Colonic mucosa (tissue), 4 donors: ENCODE data around the gene USP9X. TPM values are rescaled to one million over a fixed set of nuclear protein-coding genes. Genes with fewer than 3 reads are reported as not detected.
"Not testable (repeated sequence)": the region's sequence is repeated elsewhere in the genome, so short reads cannot be mapped to it uniquely, and the experiment has no call there.

Experiments used
- DNase-seq: peaks from one replicate; pipeline ENCODE4 v3.0.0-alpha.2; 2020
- H3K27ac ChIP-seq: fragments of 200-600 bp; one replicate; pipeline ENCODE4 v1.8.0; 2021
- H3K27me3 ChIP-seq: fragments of 200-600 bp; one replicate; pipeline ENCODE4 v1.8.0; 2021
- H3K36me3 ChIP-seq: fragments of 200-600 bp; one replicate; pipeline ENCODE4 v1.8.0; 2021
- H3K4me1 ChIP-seq: fragments of 200-600 bp; one replicate; pipeline ENCODE4 v1.8.0; 2021; ENCODE audit warnings: mild to moderate bottlenecking
- H3K4me3 ChIP-seq: fragments of 200-600 bp; one replicate; pipeline ENCODE4 v1.8.0; 2021
- H3K9ac ChIP-seq, 2 donors: one replicate each; pipeline ENCODE4 v1.7.0; 2013; ENCODE audit warnings: control low read depth in 2 of 2, low read depth in 2 of 2, low read length in 2 of 2
- H3K9me3 ChIP-seq: fragments of 200-600 bp; one replicate; pipeline ENCODE4 v1.8.0; 2021
- intact Hi-C: fragments of 100-400 bp; cut with DNase I; formaldehyde crosslinking; loops from one replicate; pipeline ENCODE4 v1.14.1; 2022
- total RNA-seq, 2 donors: library from RNA; stranded (reverse); fragmentation: NEBNext Ultra II Directional in 1 of 2; extraction: Animal tissue kit (Norgen Biotek cat#: 25700) in 1 of 2; gene quantifications; one replicate each; pipeline ENCODE4 v1.2.1, GENCODE V29; 2021
- TF ChIP-seq, protein P1 (sequence below): fragments of 200-600 bp; IDR thresholded peaks from one replicate; pipeline ENCODE4 v1.8.0; 2022; ENCODE audit warnings: antibody characterized with exemption, mild to moderate bottlenecking
- donor health status: healthy.
- donor health status: DM: no; HTN: no; CAD: no.
- donor health status: DM: no; HTN: no; CAD: no.

USP9X gene
- total RNA-seq, 2 donors from 2014 or later = 74.5 to 89.0 TPM

DNA sequence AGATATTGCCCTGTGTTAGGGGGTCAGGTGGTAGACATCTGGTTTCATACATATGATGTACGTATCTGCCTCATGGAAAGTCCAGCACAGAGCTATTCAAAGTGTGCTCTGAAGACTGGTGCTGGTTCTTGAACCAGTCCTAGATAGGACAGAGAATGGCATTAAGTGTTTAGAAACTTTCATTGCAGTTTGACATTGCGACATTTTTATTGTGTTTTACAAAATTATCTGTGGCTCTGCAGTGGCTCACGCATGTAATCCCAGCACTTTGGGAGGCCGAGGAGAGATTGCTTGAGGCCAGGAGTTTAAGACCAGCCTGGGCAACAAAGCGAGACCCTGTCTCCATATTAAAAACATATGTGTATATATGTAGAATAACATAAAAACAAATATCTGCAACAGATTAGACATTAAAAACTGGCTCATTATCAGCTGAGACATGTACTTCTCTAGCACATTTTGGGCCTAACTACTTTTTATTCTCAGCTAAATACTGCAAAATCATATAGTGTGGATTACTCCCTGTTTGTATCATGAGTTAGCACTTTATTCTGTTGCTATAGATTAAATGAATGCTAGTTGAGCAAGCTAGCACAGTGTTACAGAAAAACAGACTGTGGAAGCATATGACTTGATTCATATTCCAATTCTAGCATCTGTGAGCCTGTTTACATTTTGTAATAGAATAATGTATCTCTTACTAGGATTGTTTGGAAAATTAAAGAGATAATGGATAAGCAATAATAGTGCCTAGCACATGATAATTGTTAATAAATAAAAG lies 57.1 kb downstream of the USP9X start:
- DNase-seq = no peak
- Histone ChIP-seq H3K27me3 (no peaks in the 10 kb centered on the region), H3K36me3 (no peaks in the 10 kb centered on the region), H3K4me1 (no peaks in the 10 kb centered on the region), H3K4me3 (no peak overlapping the region), H3K9ac (no peak overlapping the region), H3K27ac (no peak overlapping the region), H3K9me3 (no peaks in the 10 kb centered on the region)
- intact Hi-C loops = no loop called here
- TF ChIP-seq, protein P1, sequence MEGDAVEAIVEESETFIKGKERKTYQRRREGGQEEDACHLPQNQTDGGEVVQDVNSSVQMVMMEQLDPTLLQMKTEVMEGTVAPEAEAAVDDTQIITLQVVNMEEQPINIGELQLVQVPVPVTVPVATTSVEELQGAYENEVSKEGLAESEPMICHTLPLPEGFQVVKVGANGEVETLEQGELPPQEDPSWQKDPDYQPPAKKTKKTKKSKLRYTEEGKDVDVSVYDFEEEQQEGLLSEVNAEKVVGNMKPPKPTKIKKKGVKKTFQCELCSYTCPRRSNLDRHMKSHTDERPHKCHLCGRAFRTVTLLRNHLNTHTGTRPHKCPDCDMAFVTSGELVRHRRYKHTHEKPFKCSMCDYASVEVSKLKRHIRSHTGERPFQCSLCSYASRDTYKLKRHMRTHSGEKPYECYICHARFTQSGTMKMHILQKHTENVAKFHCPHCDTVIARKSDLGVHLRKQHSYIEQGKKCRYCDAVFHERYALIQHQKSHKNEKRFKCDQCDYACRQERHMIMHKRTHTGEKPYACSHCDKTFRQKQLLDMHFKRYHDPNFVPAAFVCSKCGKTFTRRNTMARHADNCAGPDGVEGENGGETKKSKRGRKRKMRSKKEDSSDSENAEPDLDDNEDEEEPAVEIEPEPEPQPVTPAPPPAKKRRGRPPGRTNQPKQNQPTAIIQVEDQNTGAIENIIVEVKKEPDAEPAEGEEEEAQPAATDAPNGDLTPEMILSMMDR = no peak

DNA sequence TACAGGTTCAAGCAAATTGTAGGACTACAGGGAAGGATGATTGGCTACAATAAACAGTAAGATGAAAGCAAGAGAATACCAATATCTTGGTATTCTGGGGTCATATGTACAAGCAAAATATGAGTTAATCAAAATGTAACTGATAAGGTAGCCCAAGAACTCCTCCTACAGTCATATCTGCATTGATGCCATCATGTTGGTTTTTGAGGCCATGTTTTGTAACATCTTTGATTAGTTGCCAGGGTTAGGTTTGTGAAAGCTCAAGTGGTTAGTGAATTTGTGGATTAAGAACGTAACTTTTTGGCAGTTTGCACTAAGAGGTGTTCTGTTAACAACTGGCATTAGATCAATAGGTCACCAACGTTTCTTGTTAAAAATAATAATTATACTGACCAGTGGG lies 59.6 kb downstream of the USP9X start:
- DNase-seq = no peak
- Histone ChIP-seq H3K36me3 (no peaks in the 10 kb centered on the region), H3K4me1 (no peaks in the 10 kb centered on the region), H3K27ac (no peak overlapping the region), H3K9me3 (no peaks in the 10 kb centered on the region), H3K9ac (no peak overlapping the region), H3K4me3 (no peak overlapping the region), H3K27me3 (no peaks in the 10 kb centered on the region)
- intact Hi-C loops = no loop called here
- TF ChIP-seq, protein P1 = no peak

DNA sequence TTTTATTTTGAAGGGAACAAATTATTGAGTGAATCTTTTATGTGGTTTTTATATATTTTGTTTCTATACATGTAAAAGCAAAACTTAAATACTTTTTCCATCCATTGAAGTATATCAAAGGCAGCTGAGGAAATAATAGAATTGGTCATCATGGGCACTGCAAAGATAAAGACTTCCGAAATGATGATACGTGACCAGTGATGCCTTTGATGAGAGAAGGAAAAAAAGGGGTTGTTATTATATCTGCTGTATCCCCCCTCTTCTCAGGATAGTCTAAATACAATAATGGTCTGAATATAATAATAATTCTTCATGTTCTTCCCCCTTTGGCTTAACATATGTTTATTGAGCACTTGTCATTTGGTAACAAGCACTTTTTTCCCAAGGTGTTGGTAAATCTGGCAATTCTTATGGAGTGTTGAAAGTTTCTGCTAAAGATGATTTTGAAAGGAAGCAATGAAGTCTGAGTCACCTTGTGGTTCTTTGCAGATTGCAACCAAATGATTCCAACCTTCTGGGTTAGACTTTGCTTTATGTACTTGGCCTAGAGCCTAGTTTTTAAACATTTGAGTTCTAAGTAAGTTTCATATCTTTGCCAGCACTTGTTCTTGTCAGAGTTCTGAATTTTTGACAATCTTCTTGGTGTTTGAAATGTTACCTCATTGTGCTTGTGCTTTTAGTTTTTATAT lies 60.8 kb downstream of the USP9X start:
- no peaks in the 10 kb centered on the region for H3K36me3 ChIP-seq
- TF ChIP-seq, protein P1 = no peak
- H3K27ac ChIP-seq = no peak overlapping the region
- no peak overlapping the region for H3K4me3 ChIP-seq
- no peaks in the 10 kb centered on the region for H3K27me3 ChIP-seq
- no peak for DNase-seq
- H3K9me3 ChIP-seq = no peaks in the 10 kb centered on the region
- no peaks in the 10 kb centered on the region for H3K4me1 ChIP-seq
- no peak overlapping the region for H3K9ac ChIP-seq
- intact Hi-C loops = no loop called here

DNA sequence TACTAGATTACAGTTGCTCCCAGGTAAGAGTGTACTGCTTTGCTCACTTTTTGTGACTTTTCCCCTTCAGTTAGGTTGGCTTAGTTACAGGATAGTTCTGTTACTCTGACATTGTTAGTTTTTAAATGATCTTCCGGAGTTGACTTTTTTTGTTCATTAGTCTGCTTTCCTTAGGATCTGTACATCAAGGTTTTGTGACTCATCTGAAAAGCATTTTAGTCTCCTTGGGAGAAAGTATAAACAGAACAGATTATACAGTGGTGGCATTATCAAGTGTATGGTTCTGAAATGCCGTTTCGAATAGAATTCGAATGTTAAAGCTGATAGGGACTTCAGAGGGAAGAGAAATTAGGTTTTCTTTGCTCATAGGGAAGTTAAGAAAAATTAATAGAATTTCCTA lies 63.3 kb downstream of the USP9X start:
- H3K27me3 ChIP-seq = no peaks in the 10 kb centered on the region
- H3K36me3 ChIP-seq = no peaks in the 10 kb centered on the region
- H3K4me1 ChIP-seq = no peaks in the 10 kb centered on the region
- no peaks in the 10 kb centered on the region for H3K9me3 ChIP-seq
- no peak for DNase-seq
- no peak overlapping the region for H3K4me3 ChIP-seq
- intact Hi-C loops = no loop called here
- TF ChIP-seq, protein P1 = no peak
- H3K9ac ChIP-seq = no peak overlapping the region
- no peak overlapping the region for H3K27ac ChIP-seq

DNA sequence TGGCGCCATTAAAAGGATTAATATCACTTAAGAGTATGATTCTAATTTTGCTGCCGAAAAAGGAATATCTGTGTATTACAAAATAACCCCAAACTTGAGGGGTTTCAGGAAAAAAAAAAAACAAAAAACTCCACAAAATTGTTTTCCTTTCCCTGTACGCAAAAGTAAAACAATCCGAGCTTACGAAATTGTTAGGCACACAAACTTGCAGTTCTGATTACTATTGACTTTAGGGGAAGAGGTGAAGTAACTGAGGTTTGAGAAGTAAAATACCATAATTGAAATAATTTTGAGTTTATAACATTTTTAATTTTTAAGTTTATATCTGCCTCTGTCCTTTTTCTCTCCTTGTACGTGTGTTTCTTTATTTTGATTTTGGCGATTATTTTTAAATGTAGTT lies 64.8 kb downstream of the USP9X start:
- Histone ChIP-seq H3K27me3 (no peaks in the 10 kb centered on the region), H3K4me1 (no peaks in the 10 kb centered on the region), H3K9me3 (no peaks in the 10 kb centered on the region), H3K4me3 (no peak overlapping the region), H3K9ac (no peak overlapping the region), H3K27ac (no peak overlapping the region), H3K36me3 (no peaks in the 10 kb centered on the region)
- TF ChIP-seq, protein P1 = no peak
- no peak for DNase-seq
- intact Hi-C loops = no loop called here

DNA sequence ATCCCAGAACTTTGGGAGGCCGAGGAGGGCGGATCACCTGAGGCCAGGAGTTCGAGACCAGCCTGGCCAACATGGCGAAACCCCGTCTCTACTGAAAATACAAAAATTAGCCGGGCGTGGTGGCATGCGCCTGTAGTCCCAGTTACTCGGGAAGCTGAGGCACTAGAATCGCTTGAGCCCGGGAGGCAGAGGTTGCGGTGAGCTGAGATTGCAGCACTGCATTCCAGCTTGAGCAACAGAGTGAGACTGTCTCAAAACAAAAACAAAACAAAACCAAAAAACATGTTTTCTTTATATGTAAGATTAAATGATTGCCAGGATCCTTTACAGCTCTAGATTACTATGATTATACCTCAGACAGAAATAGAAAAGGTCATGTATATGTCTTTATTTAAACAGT lies 66.5 kb downstream of the USP9X start:
- intact Hi-C loops, H3K36me3 ChIP-seq, H3K4me1 ChIP-seq: not testable (repeated sequence)

More for the DNA sequence above, 66.5 kb downstream of the USP9X start:
- not testable (repeated sequence) for H3K9ac ChIP-seq, H3K27me3 ChIP-seq, DNase-seq, H3K9me3 ChIP-seq, H3K27ac ChIP-seq, H3K4me3 ChIP-seq
